ENCODE measurements around the gene ACTN2. TPM values are rescaled to one million over a fixed set of nuclear protein-coding genes. Genes with fewer than 3 reads are reported as not detected.

The ACTN2 gene
- total RNA-seq, 2 experiments from 2014 or later: 0.44 to 0.46 TPM

DNA sequence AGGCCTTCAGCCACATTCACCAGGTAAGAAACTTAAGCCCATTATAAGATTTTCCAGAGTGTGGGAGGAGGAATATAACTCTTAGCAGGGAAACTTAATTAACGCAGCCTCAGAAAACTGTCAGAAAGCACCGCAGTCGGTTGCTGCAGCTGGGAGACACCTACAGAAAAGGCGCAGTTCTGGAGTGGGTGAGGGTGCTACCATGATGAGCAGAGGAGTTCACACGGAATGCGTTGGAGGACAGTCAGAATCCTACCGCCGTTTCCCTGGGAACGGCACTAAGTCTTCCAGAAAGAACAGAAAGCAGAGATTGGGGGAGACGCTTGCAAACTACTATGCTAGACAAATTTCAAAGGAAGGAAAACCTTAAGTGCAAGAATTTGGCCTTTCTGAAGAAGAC lies 6.4 kb downstream of the ACTN2 start:
- no peak overlapping the region for H3K27ac Mint-ChIP-seq
- DNase-seq (no peak), ATAC-seq (no peak)
- CTCF ChIA-PET: no interaction called here
- POLR2A ChIA-PET: no interaction called here
- H3K4me1 Mint-ChIP-seq: peaks cover 7% of the 10 kb centered on the region
- peaks cover 35% of the 10 kb centered on the region for H3K27me3 Mint-ChIP-seq
- intact Hi-C loops (cut with DNase I, micrococcal nuclease): no loop called here
- no peak overlapping the region for H3K4me3 Mint-ChIP-seq
- H3K9me3 Mint-ChIP-seq (ENCODE audit: low read depth): no peaks in the 10 kb centered on the region
- no peaks in the 10 kb centered on the region for H3K36me3 Mint-ChIP-seq (ENCODE audit: low read depth)

DNA sequence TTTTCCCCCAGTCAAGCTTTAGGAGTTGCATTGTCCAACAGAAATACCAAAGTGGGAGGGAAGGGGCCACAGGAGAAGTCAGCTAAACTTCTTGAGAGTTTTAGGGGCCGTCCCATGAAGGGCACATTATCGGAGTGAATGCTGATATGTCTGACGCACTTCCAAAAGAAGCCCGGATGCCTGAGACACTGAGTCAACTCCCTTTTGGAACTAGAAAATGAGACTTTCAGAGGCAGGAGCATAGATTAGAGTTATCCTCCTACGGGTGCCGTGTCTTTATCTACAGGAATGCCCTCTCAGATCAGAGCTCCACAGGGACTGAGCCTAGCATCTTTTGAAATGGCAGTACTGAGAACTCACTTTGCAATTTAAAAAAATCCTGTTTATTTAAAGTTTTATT lies 13.1 kb downstream of the ACTN2 start:
- DNase-seq: no peak
- ChIA-PET POLR2A (no interaction called here), CTCF (no interaction called here)
- peaks cover 18% of the 10 kb centered on the region for H3K27me3 Mint-ChIP-seq
- no peak for ATAC-seq
- no peak overlapping the region for H3K4me3 Mint-ChIP-seq
- no peak overlapping the region for H3K27ac Mint-ChIP-seq
- H3K4me1 Mint-ChIP-seq: no peaks in the 10 kb centered on the region
- no peaks in the 10 kb centered on the region for H3K9me3 Mint-ChIP-seq (ENCODE audit: low read depth)
- no peaks in the 10 kb centered on the region for H3K36me3 Mint-ChIP-seq (ENCODE audit: low read depth)
- intact Hi-C loops (cut with DNase I, micrococcal nuclease): no loop called here

DNA sequence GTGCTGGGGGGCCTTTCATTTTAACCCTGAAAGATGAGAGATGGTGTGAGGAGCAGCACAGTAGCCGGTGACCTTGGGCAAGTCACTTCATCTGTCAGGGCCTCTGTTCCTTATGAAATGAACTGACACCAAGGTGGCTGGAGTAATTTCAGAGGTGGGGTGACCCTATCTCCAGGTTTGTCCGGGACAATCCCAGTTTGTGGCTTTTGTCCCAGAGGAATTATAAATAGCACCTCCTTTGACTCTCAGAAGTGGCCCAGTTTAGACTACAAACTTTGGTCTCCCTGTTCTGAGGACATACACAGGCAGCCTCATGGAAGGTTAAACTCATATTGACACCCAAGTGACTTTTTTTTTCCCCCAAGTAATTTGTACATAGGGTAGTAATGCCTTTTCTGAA lies 14.6 kb downstream of the ACTN2 start:
- H3K4me3 Mint-ChIP-seq: no peak overlapping the region
- ChIA-PET POLR2A (no interaction called here), CTCF (no interaction called here)
- no peaks in the 10 kb centered on the region for H3K36me3 Mint-ChIP-seq (ENCODE audit: low read depth)
- H3K27me3 Mint-ChIP-seq: peaks cover 18% of the 10 kb centered on the region
- DNase-seq: no peak
- no peak overlapping the region for H3K27ac Mint-ChIP-seq
- H3K9me3 Mint-ChIP-seq (ENCODE audit: low read depth): no peaks in the 10 kb centered on the region
- ATAC-seq: no peak
- intact Hi-C loops (cut with DNase I, micrococcal nuclease): no loop called here
- H3K4me1 Mint-ChIP-seq: no peaks in the 10 kb centered on the region

DNA sequence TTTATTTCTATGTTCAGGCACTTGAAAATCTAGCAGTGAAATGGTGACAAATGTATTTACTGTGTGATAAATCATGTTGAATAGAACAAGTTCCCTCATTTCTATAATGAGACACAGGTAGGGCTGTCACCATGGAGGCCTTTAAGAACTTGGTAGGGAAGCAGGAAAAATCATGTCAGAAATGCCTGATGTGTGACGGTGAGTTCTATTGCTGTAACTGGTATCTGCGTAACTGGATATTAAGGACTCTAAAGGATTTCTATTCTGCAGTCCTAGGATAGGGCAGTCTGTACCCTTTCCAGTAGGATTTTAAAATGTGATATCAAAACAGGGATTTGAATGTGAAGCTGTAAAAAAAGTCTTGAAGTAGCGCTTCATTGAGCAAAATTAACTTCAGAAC lies 15.5 kb downstream of the ACTN2 start:
- no peaks in the 10 kb centered on the region for H3K36me3 Mint-ChIP-seq (ENCODE audit: low read depth)
- no peak overlapping the region for H3K27ac Mint-ChIP-seq
- intact Hi-C loops (cut with DNase I, micrococcal nuclease): no loop called here

DNA sequence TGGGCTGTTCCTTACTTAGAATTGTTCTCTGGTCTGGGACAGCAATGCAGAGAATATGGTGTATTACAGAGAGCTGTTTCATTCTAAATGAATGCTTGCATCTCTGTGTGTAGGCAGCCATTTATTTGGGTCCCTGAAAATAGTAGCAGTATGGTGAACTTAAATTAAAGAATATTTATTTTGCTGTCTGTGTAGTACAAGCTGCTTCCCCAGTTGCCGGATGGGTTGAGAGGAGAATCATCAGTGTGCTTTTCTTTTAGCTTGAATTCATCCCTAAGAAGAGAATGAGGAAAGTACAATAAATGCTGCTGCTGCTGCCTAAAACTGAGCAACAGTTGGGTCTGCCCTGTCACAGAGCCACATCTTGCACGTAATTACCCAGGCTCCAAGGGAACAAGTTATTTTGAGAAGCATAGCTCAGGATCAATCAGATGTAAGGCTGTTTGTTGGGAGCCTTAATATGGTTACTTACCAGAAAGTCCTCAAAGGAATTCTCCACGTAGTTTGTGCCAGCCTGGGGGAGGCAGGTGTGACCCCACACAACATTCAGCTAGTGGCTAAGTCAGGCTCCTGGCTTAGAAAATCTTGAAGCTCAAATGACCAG lies 16.6 kb downstream of the ACTN2 start:
- H3K36me3 Mint-ChIP-seq (ENCODE audit: low read depth): no peaks in the 10 kb centered on the region
- no peak for DNase-seq
- no peaks in the 10 kb centered on the region for H3K4me1 Mint-ChIP-seq
- ChIA-PET CTCF (interaction anchor here (0.5 to 1.0 kb wide), 4 partner anchors 9 to 687 kb away, joined by 3 to 4 read pairs (median 3); no protein-coding TSS in a partner anchor), POLR2A (no interaction called here)
- H3K4me3 Mint-ChIP-seq: no peak overlapping the region
- ATAC-seq: no peak
- peaks cover 16% of the 10 kb centered on the region for H3K27me3 Mint-ChIP-seq
- intact Hi-C loops (cut with DNase I, micrococcal nuclease): no loop called here
- H3K27ac Mint-ChIP-seq: no peak overlapping the region
- H3K9me3 Mint-ChIP-seq (ENCODE audit: low read depth): no peaks in the 10 kb centered on the region

More for the DNA sequence above, 15.5 kb downstream of the ACTN2 start:
- peaks cover 18% of the 10 kb centered on the region for H3K27me3 Mint-ChIP-seq
- no peaks in the 10 kb centered on the region for H3K9me3 Mint-ChIP-seq (ENCODE audit: low read depth)
- DNase-seq: no peak
- no peak for ATAC-seq
- CTCF ChIA-PET: interaction anchor here (1.0 kb wide), 1 partner anchor 546 kb away, joined by 3 read pairs; no protein-coding TSS in a partner anchor
- H3K4me1 Mint-ChIP-seq: no peaks in the 10 kb centered on the region
- no peak overlapping the region for H3K4me3 Mint-ChIP-seq
- POLR2A ChIA-PET: no interaction called here

DNA sequence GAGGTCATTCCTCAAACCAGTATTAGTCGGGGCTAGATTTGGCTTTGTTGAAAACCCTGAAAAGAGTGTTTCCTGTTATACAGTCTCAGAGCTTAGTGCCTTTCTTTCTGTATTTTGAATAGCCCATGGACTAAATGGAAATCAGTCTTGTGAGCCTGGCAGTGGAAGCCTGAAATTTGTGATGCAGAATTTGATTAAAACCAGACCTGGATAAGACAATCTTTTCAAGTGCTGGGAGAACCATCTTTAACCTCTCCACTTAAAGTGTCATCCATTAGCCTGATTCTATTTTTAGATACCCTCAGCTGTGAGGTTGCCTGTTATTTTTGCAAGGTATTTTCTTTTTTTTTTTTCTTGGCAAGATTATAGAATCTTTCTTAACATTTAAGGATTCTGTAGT lies 19.5 kb downstream of the ACTN2 start:
- Mint-ChIP-seq H3K27ac (no peak overlapping the region), H3K4me3 (no peak overlapping the region), H3K27me3 (peaks cover 7% of the 10 kb centered on the region), H3K36me3 (ENCODE audit: low read depth) (no peaks in the 10 kb centered on the region), H3K9me3 (ENCODE audit: low read depth) (no peaks in the 10 kb centered on the region), H3K4me1 (no peaks in the 10 kb centered on the region)
- intact Hi-C loops (cut with DNase I, micrococcal nuclease): no loop called here
- DNase-seq (no peak), ATAC-seq (no peak)
- ChIA-PET POLR2A (no interaction called here), CTCF (no interaction called here)

DNA sequence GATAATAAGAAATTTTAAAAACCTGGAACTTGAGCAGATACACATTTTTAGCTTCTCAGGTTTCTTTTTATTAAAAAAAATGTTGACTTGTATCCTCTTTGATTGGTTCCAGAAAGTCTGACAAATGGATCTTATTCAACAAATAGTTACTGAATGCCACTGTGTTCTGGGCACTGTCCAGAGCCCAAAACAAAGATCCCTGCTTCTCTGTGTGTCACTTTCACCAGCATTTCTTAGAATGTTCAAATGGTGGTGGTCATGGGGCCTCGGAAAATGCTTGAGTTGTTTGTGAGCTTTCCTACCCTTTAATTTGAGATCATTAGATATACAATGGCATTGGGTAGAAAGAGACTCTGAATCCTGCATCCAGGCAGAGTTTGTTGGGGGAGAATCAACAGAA lies 19.9 kb downstream of the ACTN2 start:
- intact Hi-C loops (cut with DNase I, micrococcal nuclease): no loop called here
- POLR2A ChIA-PET: no interaction called here
- peaks cover 11% of the 10 kb centered on the region for H3K27me3 Mint-ChIP-seq

DNA sequence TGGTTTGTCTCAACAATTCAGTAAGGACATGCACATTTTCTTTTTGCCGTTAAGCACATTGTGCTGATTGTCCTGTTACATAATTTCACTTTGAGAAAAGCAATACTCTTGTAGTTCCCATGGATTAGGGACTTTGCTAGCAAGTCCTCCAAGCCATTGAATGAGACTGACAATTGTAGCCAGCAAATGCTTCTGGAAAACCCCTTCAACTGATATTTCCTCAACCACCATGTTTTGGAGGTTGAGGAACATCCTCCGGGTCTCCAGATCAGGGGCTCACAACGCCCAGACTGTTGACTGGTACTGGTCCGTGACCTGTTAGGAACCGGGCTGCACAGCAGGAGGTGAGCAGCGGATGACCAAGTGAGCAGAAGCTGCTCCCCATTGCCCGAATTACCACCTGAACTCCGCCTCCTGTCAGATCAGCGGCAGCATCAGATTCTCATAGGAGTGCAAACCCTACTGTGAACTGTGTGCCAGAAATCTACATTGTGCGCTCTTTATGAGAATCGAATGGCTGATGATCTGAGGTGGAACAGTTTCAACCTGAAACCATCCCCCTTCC lies 24.1 kb downstream of the ACTN2 start:
- Mint-ChIP-seq H3K9me3 (ENCODE audit: low read depth) (no peaks in the 10 kb centered on the region), H3K4me1 (no peaks in the 10 kb centered on the region), H3K4me3 (no peak overlapping the region), H3K27me3 (peaks cover 10% of the 10 kb centered on the region), H3K27ac (no peak overlapping the region), H3K36me3 (ENCODE audit: low read depth) (no peaks in the 10 kb centered on the region)
- ChIA-PET POLR2A (no interaction called here), CTCF (interaction anchor here (0.6 kb wide), 1 partner anchor 1223 kb away, joined by 3 read pairs; no protein-coding TSS in a partner anchor)
- ATAC-seq (no peak), DNase-seq (no peak)
- intact Hi-C loops (cut with DNase I, micrococcal nuclease): no loop called here

More for the DNA sequence above, 19.9 kb downstream of the ACTN2 start:
- no peaks in the 10 kb centered on the region for H3K9me3 Mint-ChIP-seq (ENCODE audit: low read depth)
- no peaks in the 10 kb centered on the region for H3K4me1 Mint-ChIP-seq
- no peak for DNase-seq
- no peak overlapping the region for H3K27ac Mint-ChIP-seq
- no peaks in the 10 kb centered on the region for H3K36me3 Mint-ChIP-seq (ENCODE audit: low read depth)
- ATAC-seq: no peak
- CTCF ChIA-PET: no interaction called here
- no peak overlapping the region for H3K4me3 Mint-ChIP-seq

DNA sequence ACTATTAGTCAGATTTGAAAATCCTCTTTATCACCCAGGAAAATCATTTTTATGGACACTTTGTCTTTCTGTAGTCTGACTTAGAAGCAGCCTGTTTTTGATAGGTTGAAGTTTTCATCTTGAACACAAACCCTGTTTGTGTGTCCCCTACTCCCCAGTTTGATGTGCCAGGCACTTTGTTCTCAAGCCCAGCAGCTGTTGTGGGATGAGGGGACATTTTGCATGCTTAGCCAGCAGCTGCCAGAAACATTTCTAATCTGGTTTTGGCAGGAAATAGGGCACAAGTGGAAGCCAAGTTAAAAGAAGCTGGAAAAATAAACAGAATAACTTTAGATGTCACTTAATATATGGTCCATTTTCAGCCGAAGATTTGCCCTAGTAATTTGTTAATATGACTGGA lies 29.9 kb downstream of the ACTN2 start:
- CTCF ChIA-PET: interaction anchor here (0.5 to 1.7 kb wide), 3 partner anchors 8 to 451 kb away, joined by 3 to 4 read pairs (median 3); no protein-coding TSS in a partner anchor
- DNase-seq: no peak
- intact Hi-C loops (cut with DNase I, micrococcal nuclease): no loop called here
- no peaks in the 10 kb centered on the region for H3K36me3 Mint-ChIP-seq (ENCODE audit: low read depth)
- H3K4me3 Mint-ChIP-seq: no peak overlapping the region
- H3K9me3 Mint-ChIP-seq (ENCODE audit: low read depth): no peaks in the 10 kb centered on the region
- H3K27ac Mint-ChIP-seq: no peak overlapping the region
- H3K27me3 Mint-ChIP-seq: peaks cover 13% of the 10 kb centered on the region
- POLR2A ChIA-PET: no interaction called here
- no peaks in the 10 kb centered on the region for H3K4me1 Mint-ChIP-seq
- ATAC-seq: no peak

DNA sequence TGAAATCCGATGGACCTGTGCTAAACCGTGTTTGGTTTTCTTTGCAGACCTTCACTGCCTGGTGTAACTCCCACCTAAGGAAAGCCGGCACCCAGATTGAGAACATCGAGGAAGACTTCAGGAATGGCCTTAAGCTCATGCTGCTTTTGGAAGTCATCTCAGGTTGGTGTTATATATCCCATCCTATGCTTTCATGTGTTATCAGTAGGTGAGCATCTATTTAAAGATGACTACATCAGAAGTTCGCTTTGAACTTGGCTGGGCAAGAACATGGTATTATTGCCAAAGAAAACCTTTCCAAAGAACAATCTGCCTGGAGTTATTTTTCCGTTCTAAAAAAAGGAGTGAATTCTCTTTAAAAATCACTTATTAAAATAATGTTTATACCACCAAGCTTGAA lies 31.5 kb downstream of the ACTN2 start:
- no peaks in the 10 kb centered on the region for H3K36me3 Mint-ChIP-seq (ENCODE audit: low read depth)
- no peaks in the 10 kb centered on the region for H3K9me3 Mint-ChIP-seq (ENCODE audit: low read depth)
- peaks cover 11% of the 10 kb centered on the region for H3K27me3 Mint-ChIP-seq
- POLR2A ChIA-PET: no interaction called here
- no peak overlapping the region for H3K4me3 Mint-ChIP-seq
- intact Hi-C loops (cut with DNase I, micrococcal nuclease): no loop called here
- DNase-seq: no peak
- no peak overlapping the region for H3K27ac Mint-ChIP-seq
- ATAC-seq: no peak
- no peaks in the 10 kb centered on the region for H3K4me1 Mint-ChIP-seq
- CTCF ChIA-PET: no interaction called here

DNA sequence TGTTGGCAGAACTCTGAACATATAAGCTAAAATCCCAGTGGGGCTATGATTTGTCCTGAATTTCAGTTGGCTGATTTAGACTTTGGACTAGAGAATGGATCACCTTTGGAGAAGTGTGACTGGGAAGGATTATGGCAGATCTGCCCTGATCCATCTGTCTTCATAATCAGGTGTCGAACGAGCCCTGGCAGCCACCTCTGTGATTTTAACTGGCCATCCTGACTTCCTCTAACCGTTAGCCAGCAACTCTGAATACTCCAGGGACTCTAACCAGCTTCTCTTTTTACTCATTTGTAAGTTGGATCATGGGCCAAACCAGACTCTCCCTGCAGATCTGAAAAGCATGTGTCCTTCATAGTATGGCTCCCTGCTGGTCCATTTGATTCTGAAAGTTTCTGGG lies 32.0 kb downstream of the ACTN2 start:
- CTCF ChIA-PET: no interaction called here
- Mint-ChIP-seq H3K27ac (no peak overlapping the region), H3K4me3 (no peak overlapping the region), H3K36me3 (ENCODE audit: low read depth) (no peaks in the 10 kb centered on the region), H3K9me3 (ENCODE audit: low read depth) (no peaks in the 10 kb centered on the region), H3K4me1 (no peaks in the 10 kb centered on the region), H3K27me3 (peaks cover 9% of the 10 kb centered on the region)
- POLR2A ChIA-PET: no interaction called here
- intact Hi-C loops (cut with DNase I, micrococcal nuclease): no loop called here
- ATAC-seq: no peak
- DNase-seq: no peak

DNA sequence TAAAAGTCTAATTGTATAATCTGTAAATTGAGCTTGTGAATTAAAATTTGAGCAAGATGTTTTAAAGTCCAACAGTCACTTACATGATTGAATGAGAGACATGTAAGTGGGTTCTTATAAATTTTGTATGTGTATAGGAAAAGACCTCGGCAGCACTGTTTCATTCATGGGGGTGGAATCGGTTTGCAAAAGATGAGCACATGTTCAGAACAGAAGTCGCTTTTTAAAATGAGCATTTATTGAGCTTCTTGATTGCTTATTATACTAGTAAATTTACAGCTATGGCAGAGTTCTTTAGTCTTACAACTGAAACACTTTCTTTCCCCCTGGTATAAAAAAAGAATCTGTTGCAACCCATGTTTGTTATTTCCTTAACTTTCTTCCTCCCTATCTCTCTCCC lies 33.9 kb downstream of the ACTN2 start:
- ChIA-PET CTCF (interaction anchor here (1.3 kb wide), 1 partner anchor 12 kb away, joined by 5 read pairs; no protein-coding TSS in a partner anchor), POLR2A (no interaction called here)
- H3K9me3 Mint-ChIP-seq (ENCODE audit: low read depth): no peaks in the 10 kb centered on the region
- no peak overlapping the region for H3K27ac Mint-ChIP-seq
- no peaks in the 10 kb centered on the region for H3K36me3 Mint-ChIP-seq (ENCODE audit: low read depth)
- H3K27me3 Mint-ChIP-seq: peaks cover 8% of the 10 kb centered on the region
- DNase-seq: no peak
- ATAC-seq: no peak
- intact Hi-C loops (cut with DNase I, micrococcal nuclease): no loop called here
- H3K4me1 Mint-ChIP-seq: no peaks in the 10 kb centered on the region
- H3K4me3 Mint-ChIP-seq: no peak overlapping the region

All from activated CD4-positive, alpha-beta T cell treated with anti-CD3 and anti-CD28 coated beads for 36 hours (primary cell).